ENCODE data around the gene TNNI3. TPM values are rescaled to one million over a fixed set of nuclear protein-coding genes. Genes with fewer than 3 reads are reported as not detected.

The TNNI3 gene
- total RNA-seq, 2 donors from 2014 or later, result 9.8 to 14.2 TPM

GRCh38 chr19:55179606-55180484 lies 22.3 kb upstream of the TNNI3 start, which contains the start of gene SYT5:
Gene SYT5, minus strand, starts transcription at chr19:55180289. Its CDS starts 1,248 bp downstream, at chr19:55179041.
- H3K27ac Mint-ChIP-seq, result peak within 1 kb of the TSS; percentile 74
- H3K36me3 Mint-ChIP-seq (ENCODE audit: low read depth), result no peaks in the 10 kb centered on the region
- H3K9me3 ChIP-seq (ENCODE audit: control insufficient read depth, low read length), result no peaks in the 10 kb centered on the region
- 5% methylated on average over 25 to 59 of the region's 68 CpGs for WGBS, 2 experiments (ENCODE audit: insufficient coverage in 1 of 2, insufficient read length in 1 of 2)
- DNase-seq, result peak; percentile 89
- TF ChIP-seq, protein P1, sequence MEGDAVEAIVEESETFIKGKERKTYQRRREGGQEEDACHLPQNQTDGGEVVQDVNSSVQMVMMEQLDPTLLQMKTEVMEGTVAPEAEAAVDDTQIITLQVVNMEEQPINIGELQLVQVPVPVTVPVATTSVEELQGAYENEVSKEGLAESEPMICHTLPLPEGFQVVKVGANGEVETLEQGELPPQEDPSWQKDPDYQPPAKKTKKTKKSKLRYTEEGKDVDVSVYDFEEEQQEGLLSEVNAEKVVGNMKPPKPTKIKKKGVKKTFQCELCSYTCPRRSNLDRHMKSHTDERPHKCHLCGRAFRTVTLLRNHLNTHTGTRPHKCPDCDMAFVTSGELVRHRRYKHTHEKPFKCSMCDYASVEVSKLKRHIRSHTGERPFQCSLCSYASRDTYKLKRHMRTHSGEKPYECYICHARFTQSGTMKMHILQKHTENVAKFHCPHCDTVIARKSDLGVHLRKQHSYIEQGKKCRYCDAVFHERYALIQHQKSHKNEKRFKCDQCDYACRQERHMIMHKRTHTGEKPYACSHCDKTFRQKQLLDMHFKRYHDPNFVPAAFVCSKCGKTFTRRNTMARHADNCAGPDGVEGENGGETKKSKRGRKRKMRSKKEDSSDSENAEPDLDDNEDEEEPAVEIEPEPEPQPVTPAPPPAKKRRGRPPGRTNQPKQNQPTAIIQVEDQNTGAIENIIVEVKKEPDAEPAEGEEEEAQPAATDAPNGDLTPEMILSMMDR (conservative IDR thresholded peaks at IDR 0.05), result no peak
- H3K27ac ChIP-seq (ENCODE audit: low read depth, low read length), result peak within 1 kb of the TSS; percentile 93
- peak within 1 kb of the TSS; percentile 78 for H3K4me3 ChIP-seq (ENCODE audit: low read length)
- H3K4me1 Mint-ChIP-seq, result peaks cover 3% of the 10 kb centered on the region
- H3K36me3 ChIP-seq (ENCODE audit: control insufficient read depth, insufficient read depth, low read length), result no peaks in the 10 kb centered on the region
- H3K4me1 ChIP-seq (ENCODE audit: control insufficient read depth, insufficient read depth, low read length), result no peaks in the 10 kb centered on the region
- H3K9ac ChIP-seq (ENCODE audit: extremely low read depth, low read length, poor library complexity, severe bottlenecking), result peak within 1 kb of the TSS; percentile 47
- H3K27me3 Mint-ChIP-seq (ENCODE audit: insufficient read depth), result peaks cover 89% of the 10 kb centered on the region
- H3K27me3 ChIP-seq (ENCODE audit: control insufficient read depth, insufficient read depth, low read length, poor library complexity, severe bottlenecking), result peaks cover 70% of the 10 kb centered on the region
- no peaks in the 10 kb centered on the region for H3K9me3 Mint-ChIP-seq
- peak within 1 kb of the TSS; percentile 47 for H3K4me3 Mint-ChIP-seq

GRCh38 chr19:55178781-55179599 lies 21.5 kb upstream of the TNNI3 start:
- Mint-ChIP-seq H3K36me3 (ENCODE audit: low read depth) (no peaks in the 10 kb centered on the region), H3K27ac (peak overlapping the region; percentile 74), H3K4me1 (peaks cover 3% of the 10 kb centered on the region), H3K9me3 (no peaks in the 10 kb centered on the region), H3K4me3 (peak overlapping the region; percentile 47), H3K27me3 (ENCODE audit: insufficient read depth) (peaks cover 93% of the 10 kb centered on the region)
- TF ChIP-seq, protein P1 (conservative IDR thresholded peaks at IDR 0.05), result no peak
- peak; percentile 93 for DNase-seq
- H3K36me3 ChIP-seq (ENCODE audit: control insufficient read depth, insufficient read depth, low read length), result no peaks in the 10 kb centered on the region
- peaks cover 70% of the 10 kb centered on the region for H3K27me3 ChIP-seq (ENCODE audit: control insufficient read depth, insufficient read depth, low read length, poor library complexity, severe bottlenecking)
- H3K27ac ChIP-seq (ENCODE audit: low read depth, low read length), result peak overlapping the region; percentile 93
- H3K4me1 ChIP-seq (ENCODE audit: control insufficient read depth, insufficient read depth, low read length), result no peaks in the 10 kb centered on the region
- 0 to 5% methylated on average over 27 to 61 of the region's 61 CpGs for WGBS, 2 experiments (ENCODE audit: insufficient coverage in 1 of 2, insufficient read length in 1 of 2)
- H3K4me3 ChIP-seq (ENCODE audit: low read length), result peak overlapping the region; percentile 78
- H3K9ac ChIP-seq (ENCODE audit: extremely low read depth, low read length, poor library complexity, severe bottlenecking), result peak overlapping the region; percentile 47
- no peaks in the 10 kb centered on the region for H3K9me3 ChIP-seq (ENCODE audit: control insufficient read depth, low read length)

DNA sequence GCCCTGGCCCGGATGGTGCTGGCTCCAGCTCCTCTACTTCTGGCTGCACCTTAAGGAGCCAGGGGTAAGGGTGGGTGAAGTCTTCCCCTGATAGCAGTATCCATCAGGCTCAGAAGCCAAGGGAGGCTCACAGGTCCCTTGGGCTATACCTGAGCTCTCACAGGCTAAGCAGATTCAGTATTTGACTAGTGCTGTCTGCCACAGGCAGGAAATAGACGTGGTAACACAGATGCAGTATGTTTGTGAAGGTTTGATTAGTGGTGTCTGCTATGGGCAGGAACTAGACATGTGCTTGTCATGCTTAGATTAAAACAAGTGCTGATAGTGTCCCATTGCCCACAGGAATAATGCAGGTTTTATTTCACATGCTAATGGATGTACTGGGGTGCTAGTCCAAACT lies 18.5 kb upstream of the TNNI3 start:
- Histone ChIP-seq H3K9me3 (ENCODE audit: control insufficient read depth, low read length) (no peaks in the 10 kb centered on the region), H3K27ac (ENCODE audit: low read depth, low read length) (no peak overlapping the region), H3K27me3 (ENCODE audit: control insufficient read depth, insufficient read depth, low read length, poor library complexity, severe bottlenecking) (peaks cover 81% of the 10 kb centered on the region), H3K4me1 (ENCODE audit: control insufficient read depth, insufficient read depth, low read length) (no peaks in the 10 kb centered on the region), H3K4me3 (ENCODE audit: low read length) (no peak overlapping the region), H3K36me3 (ENCODE audit: control insufficient read depth, insufficient read depth, low read length) (no peaks in the 10 kb centered on the region), H3K9ac (ENCODE audit: extremely low read depth, low read length, poor library complexity, severe bottlenecking) (no peak overlapping the region)
- no peaks in the 10 kb centered on the region for H3K9me3 Mint-ChIP-seq
- H3K4me3 Mint-ChIP-seq, result no peak overlapping the region
- H3K27ac Mint-ChIP-seq, result no peak overlapping the region
- WGBS, 2 experiments (ENCODE audit: insufficient coverage in 1 of 2, insufficient read length in 1 of 2), result 48 to 54% methylated on average over 2 of the region's 2 CpGs
- no peaks in the 10 kb centered on the region for H3K36me3 Mint-ChIP-seq (ENCODE audit: low read depth)
- H3K4me1 Mint-ChIP-seq, result peaks cover 3% of the 10 kb centered on the region
- peaks cover 98% of the 10 kb centered on the region for H3K27me3 Mint-ChIP-seq (ENCODE audit: insufficient read depth)
- no peak for DNase-seq
- TF ChIP-seq, protein P1 (conservative IDR thresholded peaks at IDR 0.05), result no peak

All from endodermal cell (in vitro differentiated cells).